Aorta (tissue), 5 donors: Measurements from ENCODE around the gene ADCY1. TPM values are rescaled to one million over a fixed set of nuclear protein-coding genes. Genes with fewer than 3 reads are reported as not detected.
A peak's percentile ranks its signal among the peaks of the same experiment; 100 is the strongest.

Source experiments
- ATAC-seq: fragments of 200-7000 bp; cut with Tn5 transposase; one replicate; pipeline ENCODE4 v1.9.1; 2022; ENCODE audit warnings: moderate library complexity; ENCODE audit not compliant: low FRiP score
- DNase-seq, 2 donors: peaks; one replicate each; pipeline ENCODE4 v3.0.0-alpha.2; 2020
- H3K27ac ChIP-seq, 2 donors: one replicate each; pipeline ENCODE4 v1.5.1; 2013; ENCODE audit warnings: low read length in 2 of 2, mild to moderate bottlenecking in 2 of 2, moderate library complexity in 2 of 2, control low read depth in 1 of 2, inconsistent platforms in 1 of 2, low read depth in 1 of 2
- H3K27me3 ChIP-seq, 2 donors: one replicate each; pipeline ENCODE4 v1.6.1; 2013; ENCODE audit warnings: control low read depth in 1 of 2, low read length in 1 of 2, mild to moderate bottlenecking in 1 of 2, moderate library complexity in 1 of 2; ENCODE audit not compliant: insufficient read depth in 2 of 2, control insufficient read depth in 1 of 2
- H3K36me3 ChIP-seq, 2 donors: one replicate each; pipeline ENCODE4 v1.6.1; 2013; ENCODE audit warnings: control low read depth in 1 of 2, low read length in 1 of 2, mild to moderate bottlenecking in 1 of 2; ENCODE audit not compliant: insufficient read depth in 2 of 2, control insufficient read depth in 1 of 2
- H3K4me1 ChIP-seq, 2 donors: one replicate each; pipeline ENCODE4 v1.6.1; 2013; ENCODE audit warnings: low read length in 2 of 2, control low read depth in 1 of 2, mild to moderate bottlenecking in 1 of 2, moderate library complexity in 1 of 2; ENCODE audit not compliant: insufficient read depth in 2 of 2, control insufficient read depth in 1 of 2
- H3K4me3 ChIP-seq, 2 donors: one replicate each; pipeline ENCODE4 v1.5.1; 2013; ENCODE audit warnings: low read length in 2 of 2, control low read depth in 1 of 2, mild to moderate bottlenecking in 1 of 2
- H3K9me3 ChIP-seq: one replicate; pipeline ENCODE4 v1.6.1; 2013; ENCODE audit warnings: mild to moderate bottlenecking, low read length; ENCODE audit not compliant: control insufficient read depth
- WGBS, 2 donors: extraction: QIAGEN DNeasy Blood & Tissue Kit; methylation state at CpG; one replicate each; pipeline ENCODE4 v1.1.7; 2013; 5-methylcytosine and 5-hydroxymethylcytosine counted together
- intact Hi-C, 2 donors: fragments of 100-400 bp; cut with DNase I; formaldehyde crosslinking; loops; one replicate each; pipeline versions ENCODE4 v1.14.2 to v1.15.0; 2022
- polyA plus RNA-seq, 2 donors: library from polyadenylated mRNA; stranded (reverse); fragments of 200-250 nt; gene quantifications; one replicate each; pipeline ENCODE4 v1.2.3, GENCODE V29; 2013
- total RNA-seq, 2 donors: library from RNA; stranded (reverse); fragmentation: NEBNext Ultra II Directional; extraction: Animal tissue kit (Norgen Biotek cat#: 25700); gene quantifications; one replicate each; pipeline ENCODE4 v1.2.1, GENCODE V29; 2021
- donor health status: healthy with polysubstance abuse.
- donor health status: Bipolar disorder and iron deficiency.
- donor health status: DM: no; HTN: no; CAD: no.
- donor health status: DM: no; HTN: no; CAD: no.
- donor health status: DM: yes; HTN: yes; CAD: no.

ADCY1 gene
- total and polyA plus RNA-seq, 4 donors, result 0.20 to 5.8 (median 1.8) TPM

- Histone ChIP-seq H3K4me3 (no peak overlapping the region), H3K4me1 (no peaks in the 10 kb centered on the region), H3K36me3 (no peaks in the 10 kb centered on the region), H3K9me3 (no peaks in the 10 kb centered on the region), H3K27ac (no peak overlapping the region), H3K27me3 (no peaks in the 10 kb centered on the region)
- DNase-seq (no peak), ATAC-seq (no peak)
- 90% methylated on average over 20 of the region's 20 CpGs for WGBS, 2 donors
- intact Hi-C loops, result no loop called here
Measured at GRCh38 chr7:45703373-45703821, 129.2 kb downstream of the ADCY1 start.

GRCh38 chr7:45703911-45704682 is 129.9 kb downstream of the ADCY1 start:
- Histone ChIP-seq H3K9me3 (no peaks in the 10 kb centered on the region), H3K36me3 (no peaks in the 10 kb centered on the region), H3K27ac (no peak overlapping the region), H3K27me3 (no peaks in the 10 kb centered on the region), H3K4me3 (no peak overlapping the region), H3K4me1 (no peaks in the 10 kb centered on the region)
- intact Hi-C loops, result no loop called here
- no peak for ATAC-seq
- DNase-seq, result no peak
- 89 to 92% methylated on average over 13 of the region's 13 CpGs for WGBS, 2 donors

- DNase-seq (no peak), ATAC-seq (no peak)
- WGBS, 2 donors, result 39 to 54% methylated on average over 3 of the region's 3 CpGs
- Histone ChIP-seq H3K4me1 (no peaks in the 10 kb centered on the region), H3K36me3 (no peaks in the 10 kb centered on the region), H3K4me3 (no peak overlapping the region), H3K27me3 (no peaks in the 10 kb centered on the region), H3K9me3 (no peaks in the 10 kb centered on the region), H3K27ac (no peak overlapping the region)
- intact Hi-C loops, result no loop called here
Measured at GRCh38 chr7:45704683-45705016, 130.5 kb downstream of the ADCY1 start.

GRCh38 chr7:45708046-45708950 is 134.1 kb downstream of the ADCY1 start:
- WGBS, 2 donors, result 90 to 91% methylated on average over 14 of the region's 14 CpGs
- H3K27me3 ChIP-seq, result no peaks in the 10 kb centered on the region
- H3K27ac ChIP-seq, result no peak overlapping the region
- ATAC-seq (no peak), DNase-seq (no peak)
- no peaks in the 10 kb centered on the region for H3K9me3 ChIP-seq
- H3K4me3 ChIP-seq, result no peak overlapping the region
- intact Hi-C loops, result no loop called here
- H3K4me1 ChIP-seq, result no peaks in the 10 kb centered on the region
- H3K36me3 ChIP-seq, result no peaks in the 10 kb centered on the region

- Histone ChIP-seq H3K36me3 (no peaks in the 10 kb centered on the region), H3K27me3 (no peaks in the 10 kb centered on the region), H3K4me1 (no peaks in the 10 kb centered on the region), H3K27ac (no peak overlapping the region), H3K9me3 (no peaks in the 10 kb centered on the region), H3K4me3 (no peak overlapping the region)
- ATAC-seq (peak; percentile 28), DNase-seq (no peak)
- intact Hi-C loops, result no loop called here
- 82 to 86% methylated on average over 14 of the region's 14 CpGs for WGBS, 2 donors
Measured at GRCh38 chr7:45709168-45710042, 135.2 kb downstream of the ADCY1 start.

- WGBS, 2 donors, result 93 to 95% methylated on average over 13 of the region's 13 CpGs
- no peak for ATAC-seq
- no peaks in the 10 kb centered on the region for H3K4me1 ChIP-seq
- intact Hi-C loops, result no loop called here
- no peaks in the 10 kb centered on the region for H3K9me3 ChIP-seq
- no peak overlapping the region for H3K27ac ChIP-seq
- no peaks in the 10 kb centered on the region for H3K36me3 ChIP-seq
- no peak for DNase-seq
- H3K27me3 ChIP-seq, result no peaks in the 10 kb centered on the region
- H3K4me3 ChIP-seq, result no peak overlapping the region
Measured at GRCh38 chr7:45710271-45711160, 136.3 kb downstream of the ADCY1 start.

- Histone ChIP-seq H3K27ac (no peak overlapping the region), H3K4me3 (no peak overlapping the region), H3K9me3 (no peaks in the 10 kb centered on the region), H3K27me3 (no peaks in the 10 kb centered on the region), H3K4me1 (no peaks in the 10 kb centered on the region), H3K36me3 (no peaks in the 10 kb centered on the region)
- no peak for ATAC-seq
- intact Hi-C loops, result no loop called here
- no peak for DNase-seq
- 86 to 90% methylated on average over 5 of the region's 5 CpGs for WGBS, 2 donors
Measured at GRCh38 chr7:45711161-45711490, 137.0 kb downstream of the ADCY1 start.
